Gastroesophageal sphincter (tissue), 4 donors: ENCODE measurements around the gene HLA-E. TPM values are rescaled to one million over a fixed set of nuclear protein-coding genes. Genes with fewer than 3 reads are reported as not detected.
"Not testable (repeated sequence)": the region's sequence is repeated elsewhere in the genome, so short reads cannot be mapped to it uniquely, and the experiment has no call there.

ENCODE experiments used
- ATAC-seq: fragments of 150-250 bp; one replicate; pipeline ENCODE4 v1.9.1; 2016; ENCODE audit warnings: mild to moderate bottlenecking, moderate library complexity
- H3K27ac ChIP-seq, 4 donors: fragments of 200-600 bp; sonication (generic) in 3 of 4; 1 replicate in 3 of 4; 2 replicates in 1 of 4; pipeline ENCODE4 v1.5.1; 2016 to 2019
- H3K27me3 ChIP-seq: fragments of 200-600 bp; sonication (generic); one replicate; pipeline ENCODE4 v1.5.1; 2019
- H3K36me3 ChIP-seq, 2 donors: fragments of 200-600 bp; sonication (generic); one replicate each; pipeline ENCODE4 v1.5.1; 2019; ENCODE audit warnings: control low read depth in 1 of 2
- H3K4me1 ChIP-seq, 3 donors: fragments of 200-600 bp; sonication (generic); 1 replicate in 2 of 3; 2 replicates in 1 of 3; pipeline ENCODE4 v1.5.1; 2016 to 2019; ENCODE audit warnings: control low read depth in 2 of 3
- H3K4me3 ChIP-seq, 2 donors: fragments of 200-600 bp; sonication (generic); one replicate each; pipeline ENCODE4 v1.5.1; 2019; ENCODE audit warnings: mild to moderate bottlenecking in 1 of 2, moderate library complexity in 1 of 2
- H3K9me3 ChIP-seq, 3 donors: fragments of 200-600 bp; sonication (generic); one replicate each; pipeline ENCODE4 v1.5.1; 2017 to 2019; ENCODE audit warnings: control low read depth in 2 of 3
- EP300 ChIP-seq: sonication (generic); formaldehyde crosslinking; IDR thresholded peaks from one replicate; pipeline ENCODE4 v1.6.1; 2017; ENCODE audit warnings: antibody characterized with exemption, mild to moderate bottlenecking
- POLR2A ChIP-seq, 2 donors: fragments of 450-650 bp; IDR thresholded peaks; one replicate each; pipeline ENCODE4 v1.6.1; 2017; ENCODE audit warnings: antibody characterized with exemption in 2 of 2, mild to moderate bottlenecking in 2 of 2, moderate library complexity in 1 of 2
- POLR2AphosphoS5 ChIP-seq: sonication (generic); formaldehyde crosslinking; IDR thresholded peaks from one replicate; pipeline ENCODE4 v1.6.1; 2017; ENCODE audit warnings: antibody characterized with exemption
- WGBS, 2 donors: methylation state at CpG; one replicate each; pipeline ENCODE4 v1.1.5; 2018; ENCODE audit warnings: low coverage in 1 of 2; 5-methylcytosine and 5-hydroxymethylcytosine counted together
- total RNA-seq, 4 donors: library from RNA; depleted of rRNA; stranded (reverse); fragments of >200 nt; gene quantifications; one replicate each; pipeline ENCODE4 v1.1.0, GENCODE V29; 2016
- TF ChIP-seq, protein P1 (sequence below), 4 experiments: fragments of 200-600 bp in 2 of 4; fragments of 450-650 bp in 2 of 4; sonication (generic) in 1 of 4; IDR thresholded peaks; one replicate each; pipeline ENCODE4 v1.5.1; 2017 to 2019; ENCODE audit warnings: antibody characterized with exemption in 4 of 4, mild to moderate bottlenecking in 2 of 4, moderate library complexity in 2 of 4

The HLA-E gene
- total RNA-seq, 4 donors from 2014 or later, result 259 to 607 (median 482) TPM

DNA sequence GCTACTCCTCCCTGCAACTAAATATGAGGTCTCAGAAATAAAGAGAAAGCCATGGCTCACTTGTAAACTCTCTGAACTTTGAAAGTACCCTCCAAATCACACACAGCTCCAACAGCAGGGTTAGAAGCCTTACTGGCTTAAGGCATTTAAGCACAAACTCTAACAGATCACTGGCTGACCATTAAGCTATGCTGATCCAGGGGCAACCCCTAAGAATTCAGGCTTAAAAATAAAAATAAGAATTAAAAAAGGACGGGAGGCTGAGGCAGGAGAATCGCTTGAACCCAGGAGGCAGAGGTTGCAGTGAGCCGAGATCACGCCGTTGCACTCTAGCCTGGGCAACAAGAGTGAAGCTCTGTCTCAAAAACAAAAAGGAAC lies 21.8 kb downstream of the HLA-E start:
- H3K36me3 ChIP-seq, result no peaks in the 10 kb centered on the region
- H3K4me1 ChIP-seq, result peaks cover 0 to 5% (median 0%) of the 10 kb centered on the region in 3 donors
- no peak for TF ChIP-seq POLR2A (IDR thresholded peaks at IDR 0.05)
- no peak for TF ChIP-seq EP300
- no peak for TF ChIP-seq POLR2AphosphoS5
- TF ChIP-seq, protein P1, sequence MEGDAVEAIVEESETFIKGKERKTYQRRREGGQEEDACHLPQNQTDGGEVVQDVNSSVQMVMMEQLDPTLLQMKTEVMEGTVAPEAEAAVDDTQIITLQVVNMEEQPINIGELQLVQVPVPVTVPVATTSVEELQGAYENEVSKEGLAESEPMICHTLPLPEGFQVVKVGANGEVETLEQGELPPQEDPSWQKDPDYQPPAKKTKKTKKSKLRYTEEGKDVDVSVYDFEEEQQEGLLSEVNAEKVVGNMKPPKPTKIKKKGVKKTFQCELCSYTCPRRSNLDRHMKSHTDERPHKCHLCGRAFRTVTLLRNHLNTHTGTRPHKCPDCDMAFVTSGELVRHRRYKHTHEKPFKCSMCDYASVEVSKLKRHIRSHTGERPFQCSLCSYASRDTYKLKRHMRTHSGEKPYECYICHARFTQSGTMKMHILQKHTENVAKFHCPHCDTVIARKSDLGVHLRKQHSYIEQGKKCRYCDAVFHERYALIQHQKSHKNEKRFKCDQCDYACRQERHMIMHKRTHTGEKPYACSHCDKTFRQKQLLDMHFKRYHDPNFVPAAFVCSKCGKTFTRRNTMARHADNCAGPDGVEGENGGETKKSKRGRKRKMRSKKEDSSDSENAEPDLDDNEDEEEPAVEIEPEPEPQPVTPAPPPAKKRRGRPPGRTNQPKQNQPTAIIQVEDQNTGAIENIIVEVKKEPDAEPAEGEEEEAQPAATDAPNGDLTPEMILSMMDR (IDR thresholded peaks at IDR 0.05), result no peak
- 36 to 47% methylated on average over 4 to 5 of the region's 5 CpGs for WGBS, 2 donors
- no peak overlapping the region for H3K4me3 ChIP-seq
- no peak for ATAC-seq
- no peaks in the 10 kb centered on the region for H3K27me3 ChIP-seq
- H3K27ac ChIP-seq, result no peak overlapping the region
- H3K9me3 ChIP-seq, result no peaks in the 10 kb centered on the region

DNA sequence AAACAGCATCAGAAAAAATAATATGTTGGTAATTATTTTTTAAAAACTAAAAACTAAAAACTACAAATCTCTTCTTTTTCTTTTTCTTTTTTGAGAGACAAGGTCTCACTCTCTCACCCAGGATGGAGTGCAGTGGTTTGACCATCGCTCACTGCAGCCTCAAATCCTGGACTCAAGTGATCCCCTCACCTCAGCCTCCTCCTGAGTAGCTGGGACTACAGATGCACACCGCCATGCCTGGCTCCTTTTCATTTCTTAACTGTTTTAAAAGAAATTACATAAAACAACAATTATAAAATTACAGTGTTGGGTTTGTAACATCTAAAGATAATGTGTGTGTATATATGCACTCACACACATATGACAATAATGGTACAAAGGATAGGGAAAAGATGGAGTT lies 24.1 kb downstream of the HLA-E start:
- TF ChIP-seq EP300 (no peak), POLR2AphosphoS5 (no peak), POLR2A (IDR thresholded peaks at IDR 0.05) (no peak)
- TF ChIP-seq, protein P1 (IDR thresholded peaks at IDR 0.05), result no peak
- H3K27ac ChIP-seq, result no peak overlapping the region
- no peak for ATAC-seq
- 88 to 94% methylated on average over 2 of the region's 2 CpGs for WGBS, 2 donors
- no peaks in the 10 kb centered on the region for H3K27me3 ChIP-seq
- no peak overlapping the region for H3K4me3 ChIP-seq
- no peaks in the 10 kb centered on the region for H3K9me3 ChIP-seq
- no peaks in the 10 kb centered on the region for H3K36me3 ChIP-seq
- peaks cover 0 to 5% (median 0%) of the 10 kb centered on the region in 3 donors for H3K4me1 ChIP-seq

DNA sequence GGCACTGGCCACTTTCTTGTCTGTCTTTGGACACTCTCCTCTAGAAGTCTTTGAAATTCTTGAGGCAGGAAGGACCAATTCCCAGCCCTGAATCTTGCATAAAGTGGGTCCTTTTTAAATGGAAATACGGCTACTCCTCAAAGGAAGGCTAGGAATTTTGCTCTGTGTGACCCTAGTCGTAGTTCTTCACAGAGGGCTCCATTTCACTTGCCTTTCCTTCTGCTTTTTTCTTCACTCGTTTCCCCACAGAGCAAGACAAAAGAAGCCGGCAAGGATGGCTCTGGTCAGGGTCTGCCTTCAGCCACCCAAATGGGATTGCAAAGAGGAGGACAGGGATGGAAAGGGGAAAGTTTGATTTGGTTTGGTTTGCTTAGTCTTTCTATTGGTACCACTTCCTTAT lies 25.8 kb downstream of the HLA-E start:
- H3K27me3 ChIP-seq, result peaks cover 3% of the 10 kb centered on the region
- WGBS, 2 donors, result 31% methylated on average over 4 of the region's 4 CpGs; no CpG with 5 or more reads in 1 of the 2 donors
- H3K27ac ChIP-seq, result peak overlapping the region in 3 of 4 donors; percentile 32 to 84 (median 73)
- TF ChIP-seq POLR2AphosphoS5, result no peak
- no peak overlapping the region for H3K4me3 ChIP-seq
- H3K36me3 ChIP-seq, result no peaks in the 10 kb centered on the region
- H3K4me1 ChIP-seq, result peaks cover 0 to 5% (median 0%) of the 10 kb centered on the region in 3 donors
- ATAC-seq, result no peak
- H3K9me3 ChIP-seq, result no peaks in the 10 kb centered on the region

DNA sequence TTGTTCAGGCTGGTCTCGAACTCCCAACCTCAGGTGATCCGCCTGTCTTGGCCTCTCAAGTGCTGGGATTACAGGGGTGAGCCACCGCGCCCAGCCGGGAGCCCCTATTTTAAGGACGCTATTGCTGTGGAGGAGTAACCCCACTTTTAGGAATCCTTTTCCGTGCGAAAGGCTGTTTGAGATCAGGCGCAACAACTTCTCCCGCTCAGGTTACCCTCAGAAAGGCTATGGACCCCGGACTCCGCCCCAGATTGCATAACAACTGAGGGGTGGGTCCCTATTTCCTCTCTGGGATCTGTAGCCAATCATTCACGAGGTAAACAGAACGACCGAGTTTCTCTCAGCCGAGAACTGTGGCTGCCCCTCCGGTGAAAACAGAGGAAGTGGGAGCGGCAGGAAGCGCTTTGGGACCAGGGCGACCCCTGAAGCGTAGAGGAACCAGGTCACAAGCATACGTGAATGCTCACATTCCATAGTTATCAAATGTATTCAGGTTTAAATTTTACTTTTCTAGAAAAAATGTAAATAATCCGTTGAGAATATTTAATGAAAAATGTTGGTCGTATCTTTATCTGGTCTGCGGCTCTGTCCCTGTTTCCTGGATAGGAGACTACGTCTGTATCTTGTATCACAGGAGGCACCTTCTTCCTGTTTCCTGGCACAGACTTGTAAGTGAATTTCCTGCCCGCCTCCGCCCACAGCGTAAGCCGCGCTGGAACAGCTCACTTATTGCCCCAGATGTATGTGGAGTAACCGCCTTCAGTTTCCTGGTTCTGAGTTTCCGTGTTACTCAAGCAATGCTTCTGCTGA lies 26.8 kb downstream of the HLA-E start:
- TF ChIP-seq, protein P1 (IDR thresholded peaks at IDR 0.05), result no peak
- TF ChIP-seq POLR2AphosphoS5 (peak; percentile 83), POLR2A (IDR thresholded peaks at IDR 0.05) (peak; percentile 32 to 62), EP300 (no peak)
- no peaks in the 10 kb centered on the region for H3K9me3 ChIP-seq
- peak; percentile 95 for ATAC-seq
- peak overlapping the region; percentile 73 to 87 (median 84) for H3K27ac ChIP-seq
- peaks cover 14% of the 10 kb centered on the region for H3K27me3 ChIP-seq
- peak overlapping the region; percentile 45 to 54 for H3K4me3 ChIP-seq
- no peaks in the 10 kb centered on the region for H3K36me3 ChIP-seq
- WGBS, 2 donors, result 1 to 4% methylated on average over 16 to 20 of the region's 33 CpGs
- peaks cover 0 to 5% (median 0%) of the 10 kb centered on the region in 3 donors for H3K4me1 ChIP-seq

DNA sequence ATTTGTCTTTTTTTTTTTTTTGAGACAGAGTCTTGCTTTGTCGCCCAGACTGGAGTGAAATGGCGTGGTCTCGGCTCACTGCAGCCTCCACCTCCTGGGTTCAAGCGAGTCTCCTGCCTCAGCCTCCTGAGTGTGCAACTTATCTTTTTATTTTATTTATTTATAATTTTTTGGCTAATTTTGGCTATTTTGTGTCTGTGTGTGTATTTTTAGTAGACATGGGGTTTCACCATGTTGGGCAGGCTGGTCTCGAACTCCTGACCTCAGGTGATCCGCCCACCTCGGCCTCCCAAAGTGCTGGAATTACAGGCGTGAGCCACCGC lies 27.4 kb downstream of the HLA-E start:
- WGBS, 2 donors, result 61 to 68% methylated on average over 5 to 8 of the region's 9 CpGs
- Histone ChIP-seq H3K27me3 (peaks cover 14% of the 10 kb centered on the region), H3K27ac (peak overlapping the region in 3 of 4 donors; percentile 73 to 84 (median 84)), H3K4me3 (peak overlapping the region; percentile 45 to 54)
- not testable (repeated sequence) for H3K9me3 ChIP-seq, H3K36me3 ChIP-seq, H3K4me1 ChIP-seq, ATAC-seq

DNA sequence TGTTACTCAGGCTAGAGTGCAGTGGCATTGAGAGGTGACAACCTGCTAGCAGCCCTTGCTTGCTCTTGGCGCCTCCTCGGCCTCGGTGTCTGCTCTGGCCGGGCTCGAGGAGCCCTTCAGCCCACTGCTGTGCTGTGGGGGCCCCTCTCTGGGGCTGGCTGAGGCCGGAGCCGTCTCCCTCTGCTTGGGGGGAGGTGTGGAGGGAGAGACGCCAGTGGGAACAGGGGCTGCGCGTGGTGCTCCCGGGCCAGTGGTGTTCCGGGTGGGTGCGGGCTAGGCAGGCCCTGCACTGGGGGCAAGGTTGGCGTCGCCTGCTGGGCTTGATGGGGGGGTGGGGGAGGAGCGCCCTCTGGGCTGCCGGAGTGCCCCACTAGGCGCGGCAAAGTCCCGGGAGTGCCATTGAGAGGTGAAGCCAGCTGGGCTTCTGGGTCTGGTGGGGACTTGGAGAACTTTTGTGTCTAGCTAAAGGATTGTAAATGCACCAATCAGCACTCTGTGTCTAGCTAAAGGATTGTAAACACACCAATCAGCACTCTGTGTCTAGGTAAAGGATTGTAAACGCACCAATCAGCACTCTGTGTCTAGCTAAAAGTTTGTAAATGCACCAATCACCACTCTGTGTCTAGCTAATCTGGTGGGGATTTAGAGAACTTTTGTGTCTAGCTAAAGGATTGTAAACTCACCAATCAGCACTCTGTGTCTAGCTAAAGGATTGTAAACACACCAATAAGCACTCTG lies 28.6 kb downstream of the HLA-E start:
- H3K27me3 ChIP-seq, result peaks cover 14% of the 10 kb centered on the region
- WGBS, 2 donors, result 100% methylated on average over 4 of the region's 21 CpGs; no CpG with 5 or more reads in 1 of the 2 donors
- H3K4me1 ChIP-seq, ATAC-seq, H3K36me3 ChIP-seq, H3K4me3 ChIP-seq, H3K9me3 ChIP-seq: not testable (repeated sequence)
- H3K27ac ChIP-seq, result peak overlapping the region in 1 of 4 donors; percentile 40

DNA sequence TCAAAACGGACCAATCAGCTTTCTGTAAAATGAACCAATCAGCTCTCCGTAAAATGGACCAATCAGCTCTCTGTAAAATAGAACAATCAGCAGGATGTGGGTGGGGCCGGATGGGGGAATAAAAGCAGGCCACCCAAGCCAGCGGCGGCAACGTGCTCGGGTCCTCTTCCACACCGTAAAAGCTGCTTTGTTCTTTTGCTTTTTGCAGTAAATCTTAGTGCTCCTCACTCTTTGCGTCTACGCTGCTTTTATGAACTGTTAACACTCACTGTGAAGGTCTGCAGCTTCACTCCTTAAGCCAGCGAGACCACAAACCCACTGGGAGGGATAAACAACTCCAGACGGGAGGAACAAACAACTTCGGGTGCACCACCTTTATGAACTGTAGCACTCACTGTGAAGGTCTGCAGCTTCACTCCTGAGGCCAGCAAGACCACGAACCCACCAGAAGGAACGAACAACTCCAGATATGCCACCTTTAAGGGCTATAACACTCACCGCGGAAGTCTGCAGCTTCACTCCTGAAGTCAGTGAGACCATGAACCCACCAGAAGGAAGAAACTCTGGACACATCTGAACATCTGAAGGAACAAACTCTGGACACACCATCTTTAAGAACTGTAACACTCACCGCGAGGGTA lies 29.3 kb downstream of the HLA-E start:
- 75 to 79% methylated on average over 13 to 17 of the region's 19 CpGs for WGBS, 2 donors
- not testable (repeated sequence) for H3K9me3 ChIP-seq, H3K4me1 ChIP-seq, H3K4me3 ChIP-seq, ATAC-seq, H3K36me3 ChIP-seq, H3K27ac ChIP-seq
- peaks cover 14% of the 10 kb centered on the region for H3K27me3 ChIP-seq
